ENCODE measurements around the gene CUBN.

The CUBN gene

DNA sequence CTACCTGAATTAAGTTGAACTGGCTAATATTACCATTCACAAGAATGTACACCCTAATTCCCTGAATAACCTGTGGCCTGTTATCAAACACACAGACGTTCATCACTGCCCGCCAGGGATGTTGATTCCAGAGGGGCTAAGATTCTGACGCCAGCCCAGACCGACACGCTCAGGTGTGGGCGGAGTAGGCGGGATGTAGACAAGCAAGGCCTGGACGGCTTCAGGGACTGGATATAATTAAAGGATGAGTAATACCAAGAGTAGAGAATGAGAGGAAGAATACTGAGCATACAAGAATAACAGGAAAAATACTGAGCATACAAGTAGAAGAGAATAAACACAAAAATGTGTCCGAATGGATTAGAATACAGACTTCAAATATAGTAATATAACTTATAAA lies 29.0 kb downstream of the CUBN start:
- TF ChIP-seq, protein P1, sequence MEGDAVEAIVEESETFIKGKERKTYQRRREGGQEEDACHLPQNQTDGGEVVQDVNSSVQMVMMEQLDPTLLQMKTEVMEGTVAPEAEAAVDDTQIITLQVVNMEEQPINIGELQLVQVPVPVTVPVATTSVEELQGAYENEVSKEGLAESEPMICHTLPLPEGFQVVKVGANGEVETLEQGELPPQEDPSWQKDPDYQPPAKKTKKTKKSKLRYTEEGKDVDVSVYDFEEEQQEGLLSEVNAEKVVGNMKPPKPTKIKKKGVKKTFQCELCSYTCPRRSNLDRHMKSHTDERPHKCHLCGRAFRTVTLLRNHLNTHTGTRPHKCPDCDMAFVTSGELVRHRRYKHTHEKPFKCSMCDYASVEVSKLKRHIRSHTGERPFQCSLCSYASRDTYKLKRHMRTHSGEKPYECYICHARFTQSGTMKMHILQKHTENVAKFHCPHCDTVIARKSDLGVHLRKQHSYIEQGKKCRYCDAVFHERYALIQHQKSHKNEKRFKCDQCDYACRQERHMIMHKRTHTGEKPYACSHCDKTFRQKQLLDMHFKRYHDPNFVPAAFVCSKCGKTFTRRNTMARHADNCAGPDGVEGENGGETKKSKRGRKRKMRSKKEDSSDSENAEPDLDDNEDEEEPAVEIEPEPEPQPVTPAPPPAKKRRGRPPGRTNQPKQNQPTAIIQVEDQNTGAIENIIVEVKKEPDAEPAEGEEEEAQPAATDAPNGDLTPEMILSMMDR (conservative IDR thresholded peaks at IDR 0.05; ENCODE audit: low read depth, low read length) = no peak
- no peak overlapping the region for H3K4me3 ChIP-seq (ENCODE audit: low read depth, low read length)

DNA sequence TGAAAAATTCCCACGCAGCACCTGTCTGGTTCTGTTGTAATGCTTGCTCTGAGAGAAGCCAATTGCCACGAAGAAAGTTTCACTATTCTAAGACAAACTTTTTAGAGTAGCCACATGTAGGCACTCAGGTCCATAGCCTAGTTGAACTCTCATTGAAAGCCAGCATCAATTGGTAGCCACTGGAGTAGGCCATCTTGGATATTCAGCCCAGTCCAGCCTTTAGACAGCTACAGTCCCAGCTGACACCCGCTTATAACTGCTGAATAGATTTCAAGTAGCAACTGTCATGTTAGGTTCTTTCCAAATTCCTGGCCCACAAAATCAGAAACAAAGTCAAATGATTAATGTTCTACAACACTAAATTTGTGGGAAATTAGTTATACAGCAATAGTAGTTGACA lies 31.6 kb downstream of the CUBN start:
- TF ChIP-seq, protein P1 (conservative IDR thresholded peaks at IDR 0.05; ENCODE audit: low read depth, low read length) = no peak
- no peak overlapping the region for H3K4me3 ChIP-seq (ENCODE audit: low read depth, low read length)
- no peak for DNase-seq (ENCODE audit: low read depth)

More for the DNA sequence above, 29.0 kb downstream of the CUBN start:
- no peak for DNase-seq (ENCODE audit: low read depth)

DNA sequence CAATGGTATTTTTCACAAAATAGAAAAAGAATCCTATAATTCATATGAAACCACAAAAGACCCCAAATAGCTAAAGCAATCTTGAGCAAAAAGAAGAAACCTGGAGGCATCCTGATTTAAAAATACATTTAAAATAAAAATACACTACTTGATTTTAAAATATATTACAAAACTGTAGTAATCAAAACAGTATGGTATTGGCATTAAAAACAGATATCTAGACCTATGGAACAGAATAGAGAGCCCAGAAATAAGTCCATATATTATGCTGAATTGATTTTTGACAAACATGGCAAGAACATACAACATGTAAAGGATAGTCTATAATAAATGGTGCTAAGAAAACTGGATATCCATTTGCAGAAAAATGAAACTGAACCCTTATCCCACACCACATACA lies 34.8 kb downstream of the CUBN start:
- no peak for DNase-seq (ENCODE audit: low read depth)
- H3K4me3 ChIP-seq (ENCODE audit: low read depth, low read length) = no peak overlapping the region
- TF ChIP-seq, protein P1 (conservative IDR thresholded peaks at IDR 0.05; ENCODE audit: low read depth, low read length) = no peak

DNA sequence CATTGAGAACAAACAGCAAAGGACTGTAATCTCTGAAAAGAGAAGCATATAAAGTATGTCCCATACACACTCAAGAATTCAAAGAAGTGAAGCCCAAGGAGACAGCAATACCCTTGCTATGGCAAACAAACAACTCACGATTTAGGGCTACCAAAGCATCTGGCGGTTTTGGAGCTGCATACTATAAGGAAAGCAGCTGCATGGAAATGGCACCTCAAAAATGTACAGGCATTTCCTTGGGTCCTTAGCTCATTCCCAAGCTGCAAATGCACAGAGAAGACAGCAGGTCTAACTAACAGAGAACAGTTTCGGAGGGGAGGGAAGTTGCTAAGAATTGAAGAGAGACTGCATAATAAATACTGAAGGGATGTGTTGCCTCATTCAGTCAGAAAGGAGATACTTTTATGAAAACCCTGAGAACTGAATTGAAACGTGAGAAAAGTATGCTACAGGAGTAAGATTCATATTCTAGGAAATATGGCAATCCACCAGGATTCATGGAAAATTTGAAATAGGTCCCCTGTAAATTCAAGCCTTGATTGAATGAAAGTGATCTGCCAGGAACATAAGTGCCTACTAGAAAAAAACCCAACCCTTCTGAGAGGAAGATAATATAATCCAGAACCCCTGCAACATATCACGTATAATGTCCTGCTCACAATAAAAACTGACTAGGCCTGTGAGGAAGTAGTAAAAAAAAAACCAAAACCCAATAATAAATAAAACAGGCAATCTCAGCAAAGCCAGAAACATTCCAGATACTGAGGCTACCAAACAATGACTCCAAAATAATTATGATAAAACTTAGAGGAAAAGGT lies 36.4 kb downstream of the CUBN start:
- H3K4me3 ChIP-seq (ENCODE audit: low read depth, low read length) = no peak overlapping the region
- no peak for DNase-seq (ENCODE audit: low read depth)
- TF ChIP-seq, protein P1 (conservative IDR thresholded peaks at IDR 0.05; ENCODE audit: low read depth, low read length) = no peak

DNA sequence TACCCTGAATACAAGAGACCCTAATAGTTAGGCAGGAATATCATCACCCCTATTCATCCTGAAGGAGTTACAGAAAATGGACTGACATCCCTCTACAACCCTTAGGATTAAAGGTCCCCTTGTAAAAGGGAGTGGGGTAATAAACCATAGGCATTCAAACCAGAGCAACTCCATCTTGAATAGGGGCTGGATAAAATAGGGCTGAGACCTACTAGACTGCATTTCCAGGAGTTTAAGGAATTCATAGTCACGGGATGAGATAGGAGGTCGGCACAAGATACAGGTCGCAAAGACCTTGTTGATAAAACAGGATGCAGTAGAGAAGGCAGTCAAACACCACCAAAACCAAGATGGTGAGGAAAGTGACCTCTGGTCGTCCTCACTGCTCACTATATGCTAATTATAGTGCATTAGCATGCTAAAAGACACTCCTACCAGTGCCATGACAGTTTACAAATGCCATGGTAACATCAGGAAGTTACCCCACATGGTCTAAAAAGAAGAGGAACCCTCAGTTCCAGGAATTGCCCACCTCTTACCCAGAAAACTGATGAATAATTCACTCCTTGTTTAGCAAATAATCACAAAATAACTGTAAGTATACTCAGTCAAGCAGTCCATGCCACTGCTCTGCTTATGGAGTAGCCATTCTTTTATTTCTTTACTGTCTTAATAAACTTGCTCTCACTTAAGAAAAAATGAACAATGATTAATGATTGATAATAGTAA lies 37.2 kb downstream of the CUBN start:
- DNase-seq (ENCODE audit: low read depth) = no peak
- H3K4me3 ChIP-seq (ENCODE audit: low read depth, low read length) = no peak overlapping the region
- TF ChIP-seq, protein P1 (conservative IDR thresholded peaks at IDR 0.05; ENCODE audit: low read depth, low read length) = no peak

DNA sequence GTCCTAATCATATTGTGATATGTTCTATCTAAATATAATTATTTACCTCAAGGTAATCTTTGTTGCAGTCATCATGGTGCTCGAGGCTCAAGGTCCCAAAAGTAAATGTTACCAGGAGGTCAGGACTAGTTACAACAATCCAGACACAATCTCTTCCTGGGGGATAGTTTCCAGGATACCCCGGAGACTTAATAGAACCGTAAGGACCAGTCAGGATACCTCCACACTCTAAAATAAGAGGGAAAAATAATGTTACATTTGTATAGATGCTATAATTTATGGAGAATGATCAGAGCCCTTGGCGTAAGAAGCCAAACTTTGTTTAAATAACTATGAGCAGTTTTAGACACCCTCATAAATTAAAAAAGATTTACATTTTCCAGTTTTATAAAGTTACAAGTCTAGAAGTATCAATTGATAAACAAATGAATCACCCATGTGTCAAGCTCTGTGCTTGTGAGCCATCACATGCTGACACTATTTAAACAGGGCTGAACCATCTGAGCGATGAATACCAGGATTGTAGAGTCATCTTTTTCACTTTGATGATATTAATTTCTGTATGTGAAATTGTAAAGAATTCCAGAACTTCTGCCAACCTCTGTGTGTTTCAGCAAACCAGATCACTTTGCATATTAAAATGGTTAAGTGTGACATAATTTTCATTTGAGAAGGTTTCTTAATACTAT lies 41.3 kb downstream of the CUBN start:
- TF ChIP-seq, protein P1 (conservative IDR thresholded peaks at IDR 0.05; ENCODE audit: low read depth, low read length) = no peak
- no peak overlapping the region for H3K4me3 ChIP-seq (ENCODE audit: low read depth, low read length)
- DNase-seq (ENCODE audit: low read depth) = peak; percentile 88

Measured in choroid plexus epithelial cell (primary cell).